Mesenteric fat pad (tissue), 1 donor: ENCODE results near the gene LDB1. TPM values are rescaled to one million over a fixed set of nuclear protein-coding genes. Genes with fewer than 3 reads are reported as not detected.
A peak's percentile ranks its signal among the peaks of the same experiment; 100 is the strongest.

Source experiments
- DNase-seq: peaks from one replicate; pipeline ENCODE4 v3.0.0-alpha.2; 2020; ENCODE audit warnings: low spot score
- total RNA-seq: library from RNA; stranded (reverse); fragmentation: NEBNext Ultra II Directional; extraction: Animal tissue kit (Norgen Biotek cat#: 25700); gene quantifications from one replicate; pipeline ENCODE4 v1.2.1, GENCODE V29; 2021
- donor health status: DM: yes; HTN: yes; CAD: no.

Gene LDB1
- total RNA-seq, 1 donor from 2014 or later, result 33.0 TPM

GRCh38 chr10:102135956-102136526, 15.9 kb upstream of the LDB1 start:
- DNase-seq, result no peak

- DNase-seq, result no peak
Measured at GRCh38 chr10:102134416-102134815, 14.2 kb upstream of the LDB1 start.

- DNase-seq, result peak; percentile 94
Measured at GRCh38 chr10:102133373-102134195, 13.4 kb upstream of the LDB1 start.

GRCh38 chr10:102132563-102133372, 12.6 kb upstream of the LDB1 start, which contains the start of gene PPRC1:
Gene PPRC1 (plus strand): TSS chr10:102133040. CDS start chr10:102133069, 29 bp downstream.
- DNase-seq, result peak; percentile 99

- no peak for DNase-seq
Measured at GRCh38 chr10:102132193-102132562, 12.0 kb upstream of the LDB1 start.

- no peak for DNase-seq
Measured at GRCh38 chr10:102131286-102132170, 11.4 kb upstream of the LDB1 start.

- DNase-seq, result no peak
Measured at GRCh38 chr10:102123223-102123622, 3.1 kb upstream of the LDB1 start.

- no peak for DNase-seq
Measured at GRCh38 chr10:102122450-102122849, 2.3 kb upstream of the LDB1 start.

- no peak for DNase-seq
Measured at GRCh38 chr10:102121739-102122372, 1.7 kb upstream of the LDB1 start.

GRCh38 chr10:102120991-102121738, 997 bp upstream of the LDB1 start:
- no peak for DNase-seq

GRCh38 chr10:102119417-102120141, 589 bp downstream of the LDB1 start:
- DNase-seq, result no peak

GRCh38 chr10:102118867-102119266, 1.3 kb downstream of the LDB1 start:
- DNase-seq, result no peak

- DNase-seq, result peak; percentile 92
Measured at GRCh38 chr10:102117391-102118159, 2.6 kb downstream of the LDB1 start.

- DNase-seq, result no peak
Measured at GRCh38 chr10:102116656-102117055, 3.5 kb downstream of the LDB1 start.

- no peak for DNase-seq
Measured at GRCh38 chr10:102115775-102116174, 4.4 kb downstream of the LDB1 start.

- peak; percentile 95 for DNase-seq
Measured at GRCh38 chr10:102114861-102115618, 5.1 kb downstream of the LDB1 start.
